ENCODE data around the gene MAP3K13. TPM values are rescaled to one million over a fixed set of nuclear protein-coding genes. Genes with fewer than 3 reads are reported as not detected.

The MAP3K13 gene
- total and polyA plus RNA-seq, 2 of the 13 experiments (the other 11 are each of a cell fraction or from before 2014, with no cell fraction given) = 24.2 to 26.5 TPM

DNA sequence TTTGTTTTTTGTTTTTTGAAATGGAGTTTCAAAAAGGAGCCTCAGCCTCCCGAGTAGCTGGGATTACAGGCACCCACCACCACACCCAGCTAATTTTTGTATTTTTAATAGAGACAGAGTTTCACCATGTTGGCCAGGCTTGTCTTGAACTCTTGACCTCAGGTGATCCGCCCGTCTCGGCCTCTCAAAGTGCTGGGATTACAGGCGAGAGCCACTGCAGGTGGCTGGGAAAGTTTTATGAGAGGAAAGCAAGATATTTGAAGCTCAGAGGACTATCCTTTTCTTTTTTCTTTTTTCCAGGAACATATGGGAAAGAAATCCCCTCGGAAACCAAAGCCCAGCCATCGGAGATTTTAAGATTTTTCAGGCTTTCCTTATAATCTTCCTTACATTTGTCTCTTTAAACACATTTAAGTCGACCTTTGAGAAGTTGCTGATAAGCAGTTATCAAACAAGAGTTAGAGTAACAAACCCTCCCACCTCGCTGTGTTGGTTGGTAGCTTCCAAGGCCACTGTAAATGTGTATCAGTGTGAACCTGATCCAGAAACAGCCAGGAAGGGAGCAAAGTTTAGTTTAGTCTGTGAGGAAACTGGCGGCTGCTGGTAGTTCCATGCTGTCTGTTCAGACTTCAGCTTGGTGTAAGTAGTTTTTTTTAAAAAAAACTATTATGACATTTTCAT, 34.5 kb upstream of the MAP3K13 start (continued):
- 0 out of 2 replicates have a peak, but pooled peaks have one; percentile 39 for TF ChIP-seq PHF8 (CRISPR knock-in tag; IDR thresholded peaks at IDR 0.05)
- TF ChIP-seq ZNF776 (CRISPR knock-in tag; IDR thresholded peaks at IDR 0.05) = no peak
- TF ChIP-seq ZFP37 (CRISPR knock-in tag; IDR thresholded peaks at IDR 0.05; ENCODE audit: borderline replicate concordance) = no peak
- 0 out of 2 replicates have a peak, but pooled peaks have one; percentile 18 for TF ChIP-seq SMYD3 (CRISPR knock-in tag; IDR thresholded peaks at IDR 0.05)
- TF ChIP-seq POLR2G (IDR thresholded peaks at IDR 0.05; ENCODE audit: low read depth, low read length) = peak; percentile 96
- no peak for TF ChIP-seq ATAD3A (CRISPR knock-in tag; IDR thresholded peaks at IDR 0.05)
- no peak for TF ChIP-seq NRL (CRISPR knock-in tag; IDR thresholded peaks at IDR 0.05; ENCODE audit: borderline replicate concordance)
- no peak for TF ChIP-seq ZSCAN25 (CRISPR knock-in tag; IDR thresholded peaks at IDR 0.05)
- TF ChIP-seq REPIN1 (CRISPR knock-in tag; IDR thresholded peaks at IDR 0.05; ENCODE audit: borderline replicate concordance, low read depth) = peak; percentile 84; the same call in 1 of the 2 replicates
- TF ChIP-seq ERF (CRISPR knock-in tag; IDR thresholded peaks at IDR 0.05) = no peak; the same call in 1 of the 2 replicates
- TF ChIP-seq ZNF430 (CRISPR knock-in tag; IDR thresholded peaks at IDR 0.05) = no peak
- TF ChIP-seq FOXC1 (CRISPR knock-in tag; IDR thresholded peaks at IDR 0.05; ENCODE audit: borderline replicate concordance) = no peak
- TF ChIP-seq, protein P1, sequence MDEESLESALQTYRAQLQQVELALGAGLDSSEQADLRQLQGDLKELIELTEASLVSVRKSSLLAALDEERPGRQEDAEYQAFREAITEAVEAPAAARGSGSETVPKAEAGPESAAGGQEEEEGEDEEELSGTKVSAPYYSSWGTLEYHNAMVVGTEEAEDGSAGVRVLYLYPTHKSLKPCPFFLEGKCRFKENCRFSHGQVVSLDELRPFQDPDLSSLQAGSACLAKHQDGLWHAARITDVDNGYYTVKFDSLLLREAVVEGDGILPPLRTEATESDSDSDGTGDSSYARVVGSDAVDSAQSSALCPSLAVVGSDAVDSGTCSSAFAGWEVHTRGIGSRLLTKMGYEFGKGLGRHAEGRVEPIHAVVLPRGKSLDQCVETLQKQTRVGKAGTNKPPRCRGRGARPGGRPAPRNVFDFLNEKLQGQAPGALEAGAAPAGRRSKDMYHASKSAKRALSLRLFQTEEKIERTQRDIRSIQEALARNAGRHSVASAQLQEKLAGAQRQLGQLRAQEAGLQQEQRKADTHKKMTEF (CRISPR knock-in tag; IDR thresholded peaks at IDR 0.05) = peak; percentile 61
- TF ChIP-seq CBFB (CRISPR knock-in tag; IDR thresholded peaks at IDR 0.05) = no peak
- TF ChIP-seq HNF4A (CRISPR knock-in tag; IDR thresholded peaks at IDR 0.05) = peak; percentile 93
- TF ChIP-seq NR3C1 (CRISPR knock-in tag; IDR thresholded peaks at IDR 0.05) = no peak
- TF ChIP-seq KDM5B (CRISPR knock-in tag; IDR thresholded peaks at IDR 0.05; ENCODE audit: borderline replicate concordance) = no peak
- no peak for TF ChIP-seq ZNF720 (CRISPR knock-in tag; IDR thresholded peaks at IDR 0.05)
- TF ChIP-seq CENPX (CRISPR knock-in tag; IDR thresholded peaks at IDR 0.05) = no peak
- TF ChIP-seq ZNF780A (CRISPR knock-in tag; IDR thresholded peaks at IDR 0.05) = no peak
- TF ChIP-seq, protein P2, sequence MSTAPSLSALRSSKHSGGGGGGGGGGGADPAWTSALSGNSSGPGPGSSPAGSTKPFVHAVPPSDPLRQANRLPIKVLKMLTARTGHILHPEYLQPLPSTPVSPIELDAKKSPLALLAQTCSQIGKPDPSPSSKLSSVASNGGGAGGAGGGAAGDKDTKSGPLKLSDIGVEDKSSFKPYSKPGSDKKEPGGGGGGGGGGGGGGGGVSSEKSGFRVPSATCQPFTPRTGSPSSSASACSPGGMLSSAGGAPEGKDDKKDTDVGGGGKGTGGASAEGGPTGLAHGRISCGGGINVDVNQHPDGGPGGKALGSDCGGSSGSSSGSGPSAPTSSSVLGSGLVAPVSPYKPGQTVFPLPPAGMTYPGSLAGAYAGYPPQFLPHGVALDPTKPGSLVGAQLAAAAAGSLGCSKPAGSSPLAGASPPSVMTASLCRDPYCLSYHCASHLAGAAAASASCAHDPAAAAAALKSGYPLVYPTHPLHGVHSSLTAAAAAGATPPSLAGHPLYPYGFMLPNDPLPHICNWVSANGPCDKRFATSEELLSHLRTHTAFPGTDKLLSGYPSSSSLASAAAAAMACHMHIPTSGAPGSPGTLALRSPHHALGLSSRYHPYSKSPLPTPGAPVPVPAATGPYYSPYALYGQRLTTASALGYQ (CRISPR knock-in tag; IDR thresholded peaks at IDR 0.05) = peak; percentile 59; the same call in 1 of the 2 replicates
- peak; percentile 67 for TF ChIP-seq BCL6 (CRISPR knock-in tag; IDR thresholded peaks at IDR 0.05)
- TF ChIP-seq PAX8 (CRISPR knock-in tag; IDR thresholded peaks at IDR 0.05; ENCODE audit: borderline replicate concordance) = no peak
- no peak for TF ChIP-seq ZNF775 (CRISPR knock-in tag; IDR thresholded peaks at IDR 0.05; ENCODE audit: borderline replicate concordance)
- TF ChIP-seq HOXA9 (CRISPR knock-in tag; IDR thresholded peaks at IDR 0.05; ENCODE audit: borderline replicate concordance) = no peak
- TF ChIP-seq TCF7L2 (IDR thresholded peaks at IDR 0.05; ENCODE audit: low read depth, low read length) = no peak
- TF ChIP-seq, protein P3, sequence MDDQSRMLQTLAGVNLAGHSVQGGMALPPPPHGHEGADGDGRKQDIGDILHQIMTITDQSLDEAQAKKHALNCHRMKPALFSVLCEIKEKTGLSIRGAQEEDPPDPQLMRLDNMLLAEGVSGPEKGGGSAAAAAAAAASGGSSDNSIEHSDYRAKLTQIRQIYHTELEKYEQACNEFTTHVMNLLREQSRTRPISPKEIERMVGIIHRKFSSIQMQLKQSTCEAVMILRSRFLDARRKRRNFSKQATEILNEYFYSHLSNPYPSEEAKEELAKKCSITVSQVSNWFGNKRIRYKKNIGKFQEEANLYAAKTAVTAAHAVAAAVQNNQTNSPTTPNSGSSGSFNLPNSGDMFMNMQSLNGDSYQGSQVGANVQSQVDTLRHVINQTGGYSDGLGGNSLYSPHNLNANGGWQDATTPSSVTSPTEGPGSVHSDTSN (CRISPR knock-in tag; IDR thresholded peaks at IDR 0.05; ENCODE audit: borderline replicate concordance) = no peak
- no peak for TF ChIP-seq PCBP1 (IDR thresholded peaks at IDR 0.05; ENCODE audit: borderline replicate concordance, low read depth, low read length)

Data from HepG2 (cell line).